Stimulated activated CD4-positive, alpha-beta T cell treated with anti-CD3 and anti-CD28 coated beads, TNF-alpha, amount 100 ng/mL, for 48 hours (primary cell): ENCODE data around the gene KCNAB1.
"Not testable (repeated sequence)": the region's sequence is repeated elsewhere in the genome, so short reads cannot be mapped to it uniquely, and the experiment has no call there.

Experiments used
- DNase-seq, 3 donors: peaks; one replicate each; pipeline ENCODE4 v3.0.0-alpha.2; 2020; ENCODE audit warnings: low read depth in 3 of 3

The KCNAB1 gene

DNA sequence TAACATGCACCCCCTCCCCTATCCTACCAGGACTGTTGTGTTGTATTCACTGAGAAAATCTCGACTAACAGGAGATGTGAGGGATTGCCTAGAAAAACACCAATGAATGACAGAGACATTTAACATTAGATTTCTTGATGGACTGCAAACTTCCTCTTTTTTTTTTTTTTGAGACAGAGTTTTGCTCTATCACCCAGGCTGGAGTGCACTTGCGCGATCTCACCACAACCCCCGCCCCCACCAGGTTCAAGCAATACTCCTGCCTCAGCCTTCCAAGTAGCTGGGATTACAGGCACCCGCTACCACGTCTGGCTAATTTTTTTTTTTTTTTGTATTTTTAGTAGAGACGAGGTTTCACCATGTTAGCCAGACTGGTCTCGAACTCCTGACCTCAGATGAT, 17.0 kb downstream of the KCNAB1 start:
- not testable (repeated sequence) for DNase-seq

DNA sequence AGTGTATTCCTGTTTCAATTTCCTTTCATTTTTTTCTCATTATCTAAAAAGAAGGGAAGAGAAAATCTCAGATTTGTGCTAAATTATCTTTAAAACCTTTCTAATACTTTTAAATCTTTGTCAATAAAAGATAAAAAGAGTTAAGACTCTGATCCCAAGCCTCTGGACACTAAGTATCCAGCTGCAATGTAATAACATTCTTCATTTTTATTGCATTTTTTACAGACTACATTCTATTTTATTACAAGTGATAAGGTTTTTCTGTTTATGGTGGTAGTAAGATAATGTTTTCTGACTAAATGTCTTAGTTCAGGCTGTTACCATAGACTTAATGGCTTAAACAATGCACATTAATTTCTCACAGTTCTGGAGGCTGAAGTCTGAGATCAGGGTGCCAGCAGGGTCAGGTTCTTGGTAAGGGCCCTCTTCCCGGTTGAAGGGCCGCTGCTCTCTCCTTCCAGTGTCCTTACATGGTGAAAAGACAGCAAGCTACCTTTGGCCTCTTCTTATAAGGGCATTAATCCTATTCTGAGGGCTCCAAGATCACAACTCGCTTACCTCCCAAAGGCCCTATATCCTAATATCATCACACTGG, 19.7 kb downstream of the KCNAB1 start:
- DNase-seq, result no peak

DNA sequence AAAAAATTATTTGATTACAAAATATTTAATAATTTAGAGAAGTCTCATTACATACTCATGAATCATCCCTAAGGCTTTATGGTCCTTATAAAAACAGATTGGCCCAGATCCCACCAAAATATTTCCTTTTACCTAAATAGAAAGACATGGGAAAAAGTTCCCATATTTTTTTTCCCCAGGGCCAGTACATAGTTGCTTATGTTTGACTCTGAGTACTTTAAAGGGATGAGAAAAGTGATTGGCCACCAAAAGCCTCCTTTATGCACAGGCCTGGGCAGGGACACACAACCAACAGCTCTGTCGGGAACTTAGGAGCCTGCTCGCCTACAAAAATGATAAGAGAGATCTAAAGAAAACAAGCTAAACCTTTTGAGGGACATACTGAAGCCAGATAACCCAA, 22.3 kb downstream of the KCNAB1 start:
- DNase-seq, result no peak

- no peak for DNase-seq
These were observed 22.8 kb downstream of the KCNAB1 start for GRCh38 chr3:156143136-156143535.

DNA sequence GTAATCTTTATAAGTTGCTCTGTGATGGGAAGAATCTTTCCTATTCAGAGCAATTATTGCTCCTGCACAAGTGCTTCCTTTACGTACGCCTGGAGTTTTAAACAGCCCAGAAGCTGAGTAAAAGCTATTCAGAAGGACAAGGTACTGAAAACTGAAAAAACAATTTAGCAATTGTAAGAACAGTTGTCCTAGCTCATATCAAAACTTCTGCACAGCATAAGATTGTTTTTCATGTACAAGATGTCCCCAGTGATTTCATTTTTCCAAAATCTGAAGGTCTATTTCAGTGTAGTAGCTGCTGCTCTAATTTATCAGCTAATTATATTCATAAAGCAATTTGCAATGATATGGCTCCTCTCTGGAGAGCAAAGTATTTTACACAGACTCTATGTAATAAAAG, 23.7 kb downstream of the KCNAB1 start:
- no peak for DNase-seq

- DNase-seq, result no peak
These were observed 25.5 kb downstream of the KCNAB1 start for GRCh38 chr3:156145866-156146265.

GRCh38 chr3:156148345-156148945, 28.1 kb downstream of the KCNAB1 start:
- no peak for DNase-seq

DNA sequence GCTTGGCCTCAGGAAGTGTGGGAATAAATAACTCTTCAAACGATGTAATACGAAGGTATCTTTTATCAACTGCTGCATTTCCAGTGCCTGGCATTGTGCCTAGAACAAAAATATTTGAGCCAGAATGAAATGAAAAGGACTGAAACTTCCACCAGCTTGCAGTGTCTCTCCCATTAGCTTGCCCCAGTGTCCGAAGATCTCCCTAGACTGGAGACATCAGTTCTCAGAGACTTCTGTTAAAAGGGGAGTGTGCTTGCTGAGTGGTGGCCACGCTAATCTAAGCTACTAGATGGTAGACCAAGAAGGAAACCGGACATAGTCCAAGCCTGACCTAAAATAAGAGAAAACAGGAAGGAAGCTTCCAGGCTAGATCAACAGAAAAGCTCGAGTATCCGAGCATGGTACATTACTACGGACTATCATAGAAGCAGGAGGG, 28.6 kb downstream of the KCNAB1 start:
- DNase-seq, result no peak

GRCh38 chr3:156149876-156150275, 29.5 kb downstream of the KCNAB1 start:
- DNase-seq, result no peak

DNA sequence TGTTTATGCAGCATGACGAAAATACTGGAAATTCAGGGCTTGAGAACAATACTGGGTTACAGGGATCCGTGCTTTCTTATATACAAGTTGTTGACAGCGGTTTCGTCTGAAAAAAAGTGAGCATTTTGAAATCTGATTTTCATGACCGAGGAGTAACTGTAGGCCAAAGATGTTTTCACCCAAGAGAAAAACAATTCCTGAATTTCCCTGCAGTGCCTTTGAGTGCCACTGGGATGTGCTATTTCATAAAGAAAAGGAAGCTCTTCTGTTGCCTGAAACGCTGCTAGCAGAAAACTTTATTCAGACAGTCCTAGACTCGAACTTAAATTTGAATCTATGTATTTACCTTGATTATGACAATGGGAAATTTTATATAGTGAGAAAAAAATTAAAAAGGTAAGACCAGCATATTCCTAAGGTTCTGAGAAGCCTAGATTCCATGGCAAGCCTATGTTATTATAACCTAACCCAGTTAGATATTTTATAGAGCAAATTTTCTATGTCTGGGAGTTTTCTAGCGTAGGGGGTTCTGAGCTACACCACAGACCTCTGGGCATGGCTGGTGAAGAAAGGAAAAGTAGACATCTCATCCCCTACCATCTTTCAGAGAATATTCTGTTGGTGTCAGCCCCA, 30.2 kb downstream of the KCNAB1 start:
- DNase-seq, result no peak

DNA sequence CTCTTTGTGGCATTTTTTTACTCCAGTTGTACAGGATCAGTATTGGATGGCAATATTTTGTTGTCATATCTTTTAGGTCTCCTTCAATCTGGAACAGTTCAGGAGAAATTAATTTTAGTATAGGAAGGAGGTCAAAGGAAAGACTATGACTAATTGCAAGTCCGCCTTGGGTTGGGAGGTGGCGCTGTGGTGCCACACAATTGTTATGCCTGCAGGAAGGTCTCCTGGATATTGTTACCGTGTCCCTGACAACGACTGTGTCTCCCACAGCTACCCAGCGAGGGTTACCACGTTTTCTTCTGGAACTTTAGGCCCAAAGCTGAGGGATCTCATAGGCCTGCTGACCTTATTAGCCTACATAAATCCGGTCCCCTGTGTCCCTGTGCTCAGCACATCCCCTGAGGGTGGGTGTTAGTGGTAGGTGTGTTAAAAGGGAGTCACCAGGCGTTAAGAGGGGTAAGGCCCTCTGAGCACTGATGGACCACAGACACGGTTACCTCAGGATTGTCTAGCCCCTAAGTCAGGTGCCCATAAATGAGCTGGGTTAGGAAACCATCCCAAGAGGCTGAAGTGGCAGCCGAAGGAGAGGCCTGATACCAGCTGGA, 31.5 kb downstream of the KCNAB1 start:
- peak; percentile 18 to 37 (median 33) for DNase-seq

DNA sequence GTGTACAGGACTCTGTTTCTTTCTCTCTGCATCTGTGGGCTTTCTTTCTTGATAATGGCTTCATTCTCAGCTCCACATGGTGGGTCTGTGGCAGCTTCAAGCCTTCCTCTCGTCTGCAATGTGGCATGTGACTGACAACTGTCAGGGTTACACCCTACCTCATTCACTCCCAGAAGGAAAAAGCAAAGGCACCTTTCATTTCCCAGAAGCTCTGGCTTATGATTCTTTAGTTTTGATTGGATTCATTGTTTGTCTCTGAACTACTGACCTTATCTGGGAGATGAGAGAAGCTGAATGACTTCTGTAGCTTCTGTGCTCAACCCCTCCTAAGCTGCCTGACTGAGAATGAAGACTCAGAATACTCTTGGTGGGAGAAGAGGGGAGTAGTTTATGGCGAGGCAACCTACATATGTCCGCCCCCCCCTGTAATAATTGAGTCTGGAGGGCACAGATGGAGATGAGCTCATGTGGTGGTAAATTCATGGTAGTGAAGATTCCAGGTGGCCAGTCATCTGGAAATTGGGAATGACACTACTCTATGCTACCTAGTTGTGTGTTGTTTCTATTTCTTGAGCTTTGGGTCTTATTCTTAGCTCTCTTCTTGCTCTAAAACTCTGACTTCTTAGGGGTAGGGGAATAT, 38.4 kb downstream of the KCNAB1 start:
- DNase-seq, result no peak

DNA sequence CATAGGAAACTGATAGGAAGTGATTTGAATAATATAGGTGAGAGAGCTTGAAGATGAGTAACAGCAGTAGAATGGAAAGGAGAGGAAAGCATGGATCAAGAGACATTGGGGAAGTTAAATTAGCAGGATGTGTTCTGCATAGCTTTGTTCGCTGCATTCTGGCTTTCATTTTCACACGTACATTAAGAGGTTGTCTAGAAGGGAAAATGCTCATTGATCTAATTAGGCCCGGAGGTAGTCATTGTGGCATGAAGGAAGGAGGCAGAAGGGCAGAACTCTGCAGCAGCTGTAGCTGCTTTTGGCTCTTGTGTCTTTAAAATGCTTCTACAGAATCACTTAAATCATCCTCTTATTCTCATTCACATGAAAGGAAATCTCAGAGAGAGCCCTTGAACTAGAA, 40.3 kb downstream of the KCNAB1 start:
- DNase-seq, result no peak

DNA sequence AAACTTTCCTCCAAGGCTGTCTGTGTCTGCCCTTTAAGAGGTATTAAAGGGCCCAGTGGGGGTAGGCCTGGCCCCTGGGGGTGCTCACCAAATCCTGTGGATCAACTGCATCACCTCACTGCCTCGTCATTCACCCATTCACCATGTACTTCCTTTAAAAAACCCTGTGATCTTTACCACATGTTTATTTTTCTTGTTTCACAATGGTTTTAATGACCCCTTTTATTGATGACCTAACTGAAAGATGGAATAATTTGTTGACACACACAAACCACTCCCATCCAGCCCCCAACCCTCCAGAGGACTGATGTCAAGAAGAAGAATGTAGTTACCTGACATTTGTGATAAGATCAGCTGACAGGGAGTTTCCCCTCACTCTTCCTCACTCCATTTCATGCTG, 40.8 kb downstream of the KCNAB1 start:
- no peak for DNase-seq

DNA sequence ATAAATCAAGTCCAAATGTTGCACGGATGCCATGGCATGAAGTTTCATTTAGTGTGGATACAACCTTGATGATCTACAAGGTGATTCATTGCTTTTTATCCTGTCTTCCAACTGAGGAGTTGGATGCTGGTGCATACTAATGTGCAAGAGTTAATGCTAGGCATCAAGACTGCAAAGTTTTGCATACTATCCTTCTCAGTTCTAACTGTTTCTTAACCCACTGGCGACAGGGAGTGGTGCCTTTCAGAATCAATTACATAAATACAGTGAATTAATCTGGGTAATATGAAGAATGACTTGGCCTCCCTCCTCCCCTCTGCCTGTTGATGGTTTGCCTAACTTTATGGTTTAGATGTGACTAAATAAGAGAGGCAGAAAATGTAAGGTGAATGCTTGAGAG, 43.5 kb downstream of the KCNAB1 start:
- DNase-seq, result no peak

DNA sequence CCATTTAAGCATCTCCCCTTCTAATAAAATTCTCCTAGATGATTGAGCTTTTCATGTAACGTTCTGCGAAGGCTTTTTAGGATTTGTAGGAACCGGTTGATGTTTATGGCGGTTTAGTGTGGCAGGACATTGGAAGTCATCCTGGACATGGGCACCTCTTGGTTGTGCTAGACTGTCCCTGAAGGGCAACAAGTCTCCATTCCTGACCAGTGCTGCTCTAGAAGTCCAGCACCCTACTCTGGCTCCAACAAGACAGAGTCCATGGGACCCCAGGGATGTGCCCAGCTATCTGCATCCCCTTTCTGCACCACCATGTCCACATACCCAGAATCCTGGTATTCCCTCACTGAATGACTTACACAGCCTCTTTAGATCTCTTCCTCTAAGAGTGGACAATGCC, 46.4 kb downstream of the KCNAB1 start:
- DNase-seq, result no peak

GRCh38 chr3:156170571-156170970, 50.2 kb downstream of the KCNAB1 start:
- no peak for DNase-seq

DNA sequence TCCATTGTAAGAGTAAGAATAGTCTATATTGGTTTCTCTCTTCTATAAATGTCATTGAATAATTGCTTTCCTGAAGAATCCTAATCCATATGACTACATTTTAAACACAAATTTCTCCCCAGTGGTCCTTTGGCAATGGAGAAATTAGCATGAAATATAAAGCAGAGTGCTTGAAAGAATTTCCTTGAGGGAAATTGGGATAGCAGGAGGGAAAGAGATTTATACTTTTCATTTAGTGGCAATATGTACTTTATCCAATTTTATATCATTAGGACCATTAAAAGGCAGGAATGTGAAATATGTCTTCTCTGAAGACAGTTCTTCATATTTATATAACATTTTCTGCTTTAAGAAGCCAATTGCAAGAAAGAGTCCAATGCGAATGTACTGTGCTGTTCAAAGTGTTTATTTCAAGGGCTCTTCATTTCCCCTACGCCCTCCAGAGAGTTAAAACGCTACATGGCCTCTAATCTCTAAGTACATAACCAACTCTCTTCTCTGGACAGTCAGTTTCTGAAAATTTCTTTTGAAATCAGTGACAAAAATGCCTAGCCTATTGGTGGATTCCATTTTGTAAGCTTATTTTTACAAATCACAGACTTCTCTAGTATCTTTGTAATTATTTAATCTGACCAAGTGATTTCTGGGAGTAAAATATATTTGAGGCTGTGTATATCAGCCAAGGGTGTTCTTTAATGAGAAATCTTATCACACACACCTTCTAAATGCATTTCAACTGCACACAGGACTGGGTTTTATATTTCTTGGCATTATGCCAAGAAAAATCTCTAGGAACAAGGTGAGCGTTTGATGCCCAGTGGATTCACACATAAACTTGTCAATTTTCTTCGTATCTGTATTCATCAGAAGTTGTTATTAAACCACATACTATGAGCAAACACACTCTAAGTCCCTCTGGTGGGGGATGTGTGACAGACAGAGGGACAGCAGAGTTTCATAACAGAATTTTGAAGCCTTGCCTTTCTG, 51.2 kb downstream of the KCNAB1 start:
- no peak for DNase-seq

- no peak for DNase-seq
These were observed 52.2 kb downstream of the KCNAB1 start for GRCh38 chr3:156172536-156172935.

DNA sequence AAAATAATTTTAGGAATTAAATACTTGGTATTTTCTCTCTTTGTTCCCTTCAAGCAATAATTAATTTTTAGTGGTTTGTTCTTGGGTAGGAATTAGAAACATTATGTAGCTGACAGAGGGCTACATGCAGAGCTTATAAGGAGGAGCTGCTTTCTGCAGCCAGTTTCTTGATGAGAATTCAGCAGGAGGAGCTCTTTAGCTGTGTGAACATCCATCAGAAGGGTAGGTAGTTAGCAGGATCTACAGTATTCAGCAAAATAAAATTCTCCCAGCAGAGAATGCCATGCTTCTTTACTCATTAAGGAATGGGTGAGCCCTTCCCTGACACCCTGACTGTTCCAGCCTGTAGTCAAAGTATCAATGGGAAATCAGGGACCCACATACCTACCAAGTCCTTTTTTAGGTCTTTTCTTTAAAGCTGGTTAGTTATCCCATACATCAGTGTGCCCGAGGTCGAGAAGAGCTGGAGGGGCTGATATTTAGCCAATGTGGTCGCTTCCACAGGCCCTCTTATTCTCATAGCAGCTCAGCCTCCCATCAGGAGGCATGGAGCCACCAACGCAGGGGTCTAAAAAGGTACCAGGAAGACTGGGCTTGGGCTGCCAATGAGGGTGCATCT, 54.0 kb downstream of the KCNAB1 start:
- no peak for DNase-seq

DNA sequence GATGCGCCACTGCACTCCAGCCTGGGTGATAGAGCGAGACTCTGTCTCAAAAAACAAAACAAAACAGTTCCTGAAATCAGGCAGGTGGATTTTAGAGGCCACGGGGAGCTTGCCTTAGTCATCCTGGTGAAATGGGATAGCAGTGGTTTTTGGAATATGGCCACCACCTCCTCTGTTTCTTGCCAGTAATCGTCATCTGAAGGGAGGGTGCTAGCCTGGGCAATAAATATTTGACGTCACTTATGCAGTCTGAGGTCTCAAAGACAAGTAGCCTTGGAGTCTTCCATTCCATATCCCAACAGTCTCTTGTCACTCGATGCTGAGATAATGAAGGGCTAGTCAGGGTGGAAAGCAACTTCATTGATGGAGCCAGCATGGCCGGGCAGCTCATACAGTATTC, 55.2 kb downstream of the KCNAB1 start:
- DNase-seq, result no peak
